Stimulated activated CD4-positive, alpha-beta T cell treated with anti-CD3 and anti-CD28 coated beads, Interleukin-4, amount 100 ng/mL, for 4 hours (primary cell): ENCODE measurements around the gene COLEC12.

Experiments
- DNase-seq, 2 experiments: peaks; one replicate each; pipeline ENCODE4 v3.0.0-alpha.2; 2020

Gene COLEC12

DNA sequence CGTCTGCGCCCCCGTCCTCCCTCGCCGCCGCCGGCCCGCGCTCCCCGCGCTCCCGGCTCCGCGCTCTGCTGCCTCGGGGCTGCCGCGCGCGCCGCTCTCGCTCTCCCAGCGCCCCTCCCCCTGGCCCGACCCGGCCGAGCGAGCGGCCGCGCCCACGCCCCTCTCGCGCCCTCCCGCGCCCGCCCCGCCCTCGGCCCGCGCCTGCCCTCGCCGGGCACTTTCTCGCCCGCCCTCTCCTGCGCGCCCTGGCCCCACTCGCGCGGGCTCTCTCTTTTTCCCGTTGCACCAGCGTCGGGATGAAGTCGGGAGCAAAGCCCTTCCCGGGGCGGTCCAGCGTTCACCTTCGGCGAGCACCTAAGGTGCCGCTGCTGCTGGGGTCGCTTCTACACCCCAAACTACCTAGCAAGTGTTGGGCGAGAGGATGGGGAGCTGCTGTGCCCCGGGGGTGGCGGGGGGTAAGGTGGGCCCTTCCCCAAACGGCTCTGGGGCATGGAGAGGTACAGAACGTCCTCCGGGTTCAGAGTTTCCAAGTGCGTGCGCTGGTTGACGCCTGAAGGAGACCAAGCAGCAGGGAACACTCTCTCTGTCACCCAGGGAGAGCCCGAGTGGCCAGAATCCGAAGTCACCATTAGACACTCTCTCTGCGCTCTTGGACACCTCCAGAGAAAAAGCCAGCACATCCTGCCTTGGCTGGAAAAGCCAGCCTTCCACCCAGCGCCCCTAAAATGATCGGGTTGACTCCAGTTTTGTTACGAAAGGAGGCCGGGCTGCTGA, at the start of gene COLEC12:
Gene COLEC12, minus strand, starts transcription at position 70 of the 774 bp plus-strand sequence. CDS start 187 bp downstream, outside the sequence.
- DNase-seq = no peak

DNA sequence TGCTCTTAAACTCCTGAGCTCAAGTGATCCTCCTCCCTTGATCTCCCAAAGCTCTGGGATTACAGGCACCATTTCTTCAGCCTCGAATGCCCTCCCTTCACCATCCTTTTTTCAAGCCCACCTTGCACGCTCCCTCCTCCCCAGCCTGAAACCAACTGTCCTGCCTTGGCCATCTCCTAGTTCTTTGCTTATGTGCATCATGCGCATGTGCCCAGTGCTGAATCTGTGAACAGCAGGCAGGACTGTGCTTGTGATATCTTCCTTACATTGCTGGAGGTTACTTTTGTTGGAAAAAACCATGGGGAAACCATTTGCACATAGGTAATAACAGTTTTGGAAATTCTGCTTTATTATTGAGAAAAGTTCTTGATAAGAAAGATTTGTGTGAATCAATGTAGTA, 49.5 kb upstream of the COLEC12 start:
- no peak for DNase-seq

- DNase-seq = no peak
Measured at GRCh38 chr18:543447-544078, 43.1 kb upstream of the COLEC12 start.

DNA sequence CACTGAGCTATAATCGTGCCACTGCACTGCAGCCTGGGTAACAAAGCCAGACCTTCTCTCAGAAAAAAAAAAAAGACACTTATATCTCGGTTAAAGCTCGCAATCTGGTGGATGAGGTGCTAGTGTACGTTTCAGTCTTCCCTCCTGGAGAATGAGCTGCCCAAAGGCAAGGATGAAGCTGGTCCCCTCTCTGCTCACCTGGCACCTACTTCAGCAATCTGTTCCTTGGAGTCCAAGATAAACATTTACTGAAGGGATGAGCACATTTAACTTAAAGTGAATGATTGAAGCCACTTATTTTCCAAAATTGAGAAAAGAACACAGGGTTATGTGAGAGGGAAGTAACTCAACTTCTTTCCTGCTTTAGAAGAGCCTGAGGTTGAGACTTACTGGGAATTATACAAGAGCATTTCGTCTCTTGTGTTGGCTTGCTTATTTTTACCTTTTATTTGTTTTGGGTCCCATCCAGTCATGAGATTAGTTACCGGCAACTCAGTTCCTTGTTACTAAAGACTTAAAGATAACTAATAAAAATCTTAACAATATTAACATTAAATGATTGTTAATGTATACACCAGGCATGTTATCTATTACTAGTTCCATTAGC, 33.6 kb upstream of the COLEC12 start:
- no peak for DNase-seq

DNA sequence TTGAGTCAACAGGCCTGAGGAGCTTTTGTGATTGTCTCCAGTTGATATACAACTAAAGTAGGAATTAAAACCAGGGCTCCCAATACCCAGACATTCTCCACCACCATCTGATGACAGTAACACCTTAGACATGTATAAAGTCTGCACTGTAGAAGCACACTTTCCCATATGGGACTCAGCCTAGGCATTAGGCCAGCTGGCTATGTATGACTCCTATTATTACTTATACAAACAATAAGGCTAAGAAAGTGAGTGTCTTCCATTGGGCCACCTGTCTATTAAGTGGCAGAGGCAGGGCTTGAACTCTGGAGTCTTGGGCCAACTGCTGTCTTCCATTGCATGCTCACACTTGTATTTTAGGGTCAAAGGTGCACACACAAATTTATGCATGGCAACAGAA, 32.1 kb upstream of the COLEC12 start:
- no peak for DNase-seq

DNA sequence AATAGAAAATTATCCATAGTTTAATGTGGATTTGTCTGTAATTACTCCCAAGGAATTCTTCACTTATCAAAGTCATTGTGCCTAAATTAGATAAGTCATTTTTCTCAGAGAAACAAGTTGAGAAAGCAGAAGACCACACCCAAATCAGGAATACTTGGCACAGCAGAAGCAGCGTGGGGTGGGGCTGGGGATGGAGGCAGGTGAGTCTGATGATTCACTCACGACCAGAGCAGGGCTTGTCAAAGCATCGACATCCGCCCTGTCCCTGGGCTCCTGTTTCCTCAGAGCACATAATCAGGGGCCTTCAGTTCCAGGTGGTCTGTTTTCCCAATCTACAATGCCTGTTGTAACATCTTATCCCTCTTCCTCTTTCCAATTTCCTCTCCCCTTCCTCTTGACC, 31.5 kb upstream of the COLEC12 start:
- no peak for DNase-seq

DNA sequence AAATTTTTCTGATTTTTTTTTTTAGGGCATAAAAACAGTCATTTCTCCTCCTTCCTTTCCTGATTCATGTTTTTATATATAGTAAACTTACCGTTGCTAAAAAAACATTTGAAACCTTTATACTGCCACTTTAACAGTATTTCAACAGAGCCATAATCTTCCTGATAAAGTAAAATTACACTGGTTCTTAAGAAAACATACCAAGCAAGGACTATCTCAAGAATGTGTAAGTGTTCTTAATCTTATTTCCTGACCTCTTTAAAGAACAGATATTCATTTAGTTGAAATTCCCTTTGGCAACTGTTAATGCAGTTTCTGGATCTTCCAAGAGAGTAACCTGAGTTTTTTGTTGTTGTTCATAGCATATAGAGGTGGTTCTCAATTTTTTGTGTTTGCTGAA, 26.6 kb upstream of the COLEC12 start:
- no peak for DNase-seq

GRCh38 chr18:526681-527080, 26.2 kb upstream of the COLEC12 start:
- no peak for DNase-seq

GRCh38 chr18:525036-525797, 24.7 kb upstream of the COLEC12 start:
- no peak for DNase-seq

DNA sequence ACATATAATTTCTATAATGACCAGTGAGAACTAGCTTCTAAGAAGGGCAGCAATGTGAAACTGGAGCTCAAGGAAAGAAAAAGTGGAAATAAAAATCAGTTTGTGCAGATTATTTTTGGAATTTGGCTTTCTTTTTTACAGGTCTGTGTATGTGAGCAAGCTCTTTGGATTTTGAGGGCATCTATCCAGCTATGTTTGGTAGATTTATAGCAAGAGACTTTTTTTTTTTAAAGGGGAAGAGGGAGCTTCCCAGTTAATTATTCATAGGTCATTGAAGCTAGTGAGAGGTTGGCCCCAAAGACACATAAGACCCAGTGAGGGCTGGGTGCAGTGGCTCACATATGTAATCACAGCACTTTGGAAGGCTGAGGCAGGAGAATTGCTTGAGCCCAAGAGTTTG, 24.0 kb upstream of the COLEC12 start:
- DNase-seq = no peak

DNA sequence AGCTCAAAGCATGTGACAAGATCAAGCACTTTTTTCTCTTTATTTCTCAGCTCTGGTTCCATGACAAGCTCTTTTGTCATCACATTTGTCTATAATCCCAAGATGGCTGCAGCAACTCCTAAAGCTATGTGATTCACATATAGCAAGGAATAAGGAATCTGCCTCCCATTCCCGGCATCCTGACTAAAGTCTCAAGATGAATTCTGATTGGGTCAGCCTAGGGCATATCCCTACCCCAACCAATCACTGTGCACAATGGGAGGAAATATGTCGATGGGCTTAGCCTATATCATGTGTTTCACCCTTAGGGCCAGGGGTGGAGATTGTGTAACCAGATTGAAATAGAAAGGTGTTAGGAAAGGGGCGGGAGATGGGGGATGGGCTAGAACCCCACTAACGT, 23.1 kb upstream of the COLEC12 start:
- DNase-seq = no peak

- DNase-seq = no peak
Measured at GRCh38 chr18:519019-519879, 18.7 kb upstream of the COLEC12 start.

DNA sequence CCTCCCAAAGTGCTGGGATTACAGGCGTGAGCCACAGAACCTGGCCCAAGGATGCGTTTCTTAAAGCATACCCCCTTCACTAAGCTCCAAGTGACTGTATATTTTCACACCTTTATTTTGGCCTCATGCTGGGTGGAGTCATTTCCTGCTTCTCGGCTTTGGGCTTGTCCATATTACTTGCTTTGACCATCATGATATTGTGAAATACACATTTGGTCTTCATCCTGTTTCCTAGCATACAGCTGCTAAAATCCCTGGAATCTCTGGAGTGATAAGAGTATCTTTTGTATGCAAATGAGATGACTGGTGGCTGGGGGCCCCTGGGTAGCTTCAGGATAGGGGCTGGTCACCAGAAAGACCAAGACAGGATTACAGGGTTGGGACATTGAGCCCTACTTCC, 17.6 kb upstream of the COLEC12 start:
- DNase-seq = no peak

DNA sequence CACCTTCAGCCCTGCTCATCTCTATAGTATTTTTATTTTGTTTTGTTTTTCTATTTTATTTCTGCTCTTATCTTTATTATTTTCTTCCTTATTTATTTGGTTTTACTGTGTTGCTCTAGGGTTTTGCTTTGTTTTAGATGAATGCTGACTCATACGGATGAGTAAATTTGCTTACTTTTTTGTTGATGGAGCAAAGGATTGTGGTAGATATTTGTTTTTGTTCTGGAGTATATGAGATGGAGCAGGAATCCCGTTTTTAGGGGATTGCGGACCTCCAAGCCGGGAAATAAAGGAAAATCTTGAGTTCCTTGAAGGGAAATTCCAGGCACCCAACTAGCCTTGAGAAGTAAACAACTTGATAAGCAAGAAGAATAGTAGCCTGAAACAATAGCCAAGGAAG, 15.3 kb upstream of the COLEC12 start:
- no peak for DNase-seq

DNA sequence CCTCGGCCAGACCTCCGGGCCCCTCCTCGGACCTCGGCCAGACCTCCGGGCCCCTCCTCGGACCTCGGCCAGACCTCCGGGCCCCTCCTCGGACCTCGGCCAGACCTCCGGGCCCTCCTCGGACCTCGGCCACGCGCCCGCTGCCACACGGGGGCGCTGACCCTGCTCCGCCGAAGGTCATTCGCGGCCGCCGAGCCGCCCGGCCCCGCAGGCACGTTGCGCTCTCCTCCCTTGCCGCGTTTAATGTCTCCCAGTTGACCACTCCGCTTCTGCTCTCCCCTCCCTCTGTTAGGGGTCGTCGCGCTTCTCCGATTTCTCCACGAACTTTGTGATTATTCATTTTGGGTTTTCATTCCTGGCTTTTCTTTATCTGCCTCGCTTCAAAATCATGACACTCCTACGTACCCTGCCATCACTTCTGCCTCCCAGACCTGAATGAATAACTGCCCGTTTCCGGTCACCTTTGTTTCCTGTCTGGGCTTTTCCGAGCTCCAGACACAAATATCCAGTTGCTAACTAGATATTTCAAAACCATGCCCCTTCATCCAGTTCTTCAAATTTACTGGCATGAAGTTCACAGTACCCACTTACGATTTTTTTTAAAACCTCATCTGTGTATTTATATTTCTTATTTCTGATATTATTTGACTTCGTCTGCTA, 14.8 kb upstream of the COLEC12 start:
- no peak for DNase-seq

- no peak for DNase-seq
Measured at GRCh38 chr18:513826-514530, 13.5 kb upstream of the COLEC12 start.

- no peak for DNase-seq
Measured at GRCh38 chr18:512957-513356, 12.5 kb upstream of the COLEC12 start.

DNA sequence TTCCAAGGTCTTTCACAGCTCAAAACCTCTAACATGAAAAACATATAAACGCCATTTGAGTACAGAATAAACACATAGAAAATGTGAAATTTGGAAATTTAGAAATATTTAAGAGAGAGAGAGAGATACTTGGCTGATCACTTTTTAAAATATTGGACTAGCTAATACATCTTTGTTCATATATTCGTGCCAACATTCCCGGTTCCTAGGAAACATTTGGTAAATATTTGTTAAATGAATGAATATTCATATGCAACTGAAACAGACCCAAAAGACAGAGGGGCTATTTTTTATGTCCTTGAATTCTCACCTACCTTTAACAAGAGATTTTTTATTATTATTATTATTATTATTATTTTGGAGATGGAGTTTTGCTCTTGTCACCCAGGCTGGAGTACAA, 8.3 kb upstream of the COLEC12 start:
- DNase-seq = no peak

DNA sequence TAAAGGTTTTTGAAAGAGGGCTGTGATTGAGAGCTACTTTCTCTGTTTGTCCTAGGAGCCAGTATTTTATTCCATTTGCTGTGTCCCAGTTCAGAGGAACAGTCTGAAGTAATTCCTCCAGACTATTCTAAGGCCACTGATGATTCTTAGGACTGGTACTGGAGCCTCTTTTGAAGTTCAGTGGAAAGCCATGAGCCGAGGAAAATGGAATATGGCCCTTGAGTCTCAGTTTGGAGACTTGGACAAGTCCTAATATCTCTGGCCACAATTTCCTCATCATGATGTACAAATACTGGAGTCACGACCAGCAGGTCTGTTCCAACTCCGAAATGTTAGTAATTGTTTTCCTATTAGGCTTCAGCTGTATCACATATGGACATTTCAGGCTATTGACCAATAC, 7.1 kb upstream of the COLEC12 start:
- no peak for DNase-seq

DNA sequence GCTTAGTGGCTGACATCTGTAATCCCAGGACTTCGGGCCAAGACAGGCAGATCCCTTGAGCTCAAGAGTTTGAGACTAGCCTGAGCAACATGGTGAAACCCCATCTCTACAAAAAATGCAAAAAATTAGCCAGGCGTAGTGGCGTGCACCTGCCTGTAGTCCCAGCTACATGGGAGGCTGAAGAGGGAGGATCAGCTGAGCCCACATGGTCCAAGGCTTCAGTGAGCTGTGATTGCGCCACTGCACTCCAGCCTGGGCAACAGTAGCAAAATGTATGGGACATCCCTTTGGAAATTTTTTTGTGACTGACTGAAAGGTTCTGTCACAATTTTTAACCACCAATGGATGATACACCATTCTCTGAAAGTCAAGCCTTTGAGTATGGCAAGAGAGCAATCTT, 6.3 kb upstream of the COLEC12 start:
- DNase-seq = no peak

DNA sequence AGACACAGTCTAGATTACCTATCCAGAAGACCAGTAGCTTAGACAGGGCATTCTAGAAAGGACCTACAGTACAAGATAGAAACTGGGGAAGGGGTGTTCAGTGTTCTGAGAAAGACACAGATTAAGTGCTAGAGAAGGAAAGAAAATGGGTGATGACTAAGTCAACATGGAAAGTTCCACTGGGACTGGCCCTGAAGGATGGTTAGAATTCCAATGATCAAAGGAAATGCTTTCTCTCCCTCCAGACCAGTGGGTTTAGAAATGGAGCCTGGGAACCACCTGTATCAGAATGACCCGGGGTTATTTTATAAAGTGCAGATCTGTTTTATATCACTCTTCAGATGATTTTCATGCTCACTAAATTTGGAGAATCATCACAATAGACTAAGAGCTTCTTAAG, 5.8 kb upstream of the COLEC12 start:
- DNase-seq = no peak
